Measurements from ENCODE around the gene SUOX.
A peak's percentile ranks its signal among the peaks of the same experiment; 100 is the strongest.
"Not testable (repeated sequence)": the region's sequence is repeated elsewhere in the genome, so short reads cannot be mapped to it uniquely, and the experiment has no call there.

Gene SUOX

DNA sequence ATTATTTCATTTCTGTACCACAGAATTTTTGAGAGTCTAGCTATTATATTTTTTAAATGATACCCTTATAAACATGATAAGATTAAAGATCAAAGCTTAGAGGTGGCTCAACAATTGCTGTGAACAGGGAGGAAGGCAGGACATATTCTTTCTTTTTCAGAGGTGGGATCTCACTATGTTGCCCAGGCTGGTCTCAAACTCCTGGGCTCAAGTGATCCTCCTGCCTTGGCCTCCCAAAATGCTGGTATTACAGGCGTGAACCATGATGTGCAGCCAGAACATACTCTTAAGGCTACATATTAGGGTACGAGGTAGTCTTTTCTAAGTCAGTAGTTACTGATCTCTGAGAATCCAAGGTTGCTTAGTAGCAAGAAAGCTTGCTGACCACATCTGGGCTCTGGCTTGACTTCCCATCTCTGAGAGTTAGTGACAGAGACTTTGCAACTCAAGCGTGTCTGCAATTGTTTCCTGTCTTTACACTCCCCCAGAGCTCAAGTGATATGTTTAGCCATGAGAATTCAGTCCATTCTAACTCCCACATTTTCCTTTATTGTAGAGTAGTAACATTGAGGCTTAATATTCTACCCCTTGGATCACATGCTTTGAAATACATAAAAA is 14.6 kb upstream of the SUOX start:
- H3K27ac ChIP-seq: no peak overlapping the region
- no peak for DNase-seq (ENCODE audit: low read depth, low spot score)

DNA sequence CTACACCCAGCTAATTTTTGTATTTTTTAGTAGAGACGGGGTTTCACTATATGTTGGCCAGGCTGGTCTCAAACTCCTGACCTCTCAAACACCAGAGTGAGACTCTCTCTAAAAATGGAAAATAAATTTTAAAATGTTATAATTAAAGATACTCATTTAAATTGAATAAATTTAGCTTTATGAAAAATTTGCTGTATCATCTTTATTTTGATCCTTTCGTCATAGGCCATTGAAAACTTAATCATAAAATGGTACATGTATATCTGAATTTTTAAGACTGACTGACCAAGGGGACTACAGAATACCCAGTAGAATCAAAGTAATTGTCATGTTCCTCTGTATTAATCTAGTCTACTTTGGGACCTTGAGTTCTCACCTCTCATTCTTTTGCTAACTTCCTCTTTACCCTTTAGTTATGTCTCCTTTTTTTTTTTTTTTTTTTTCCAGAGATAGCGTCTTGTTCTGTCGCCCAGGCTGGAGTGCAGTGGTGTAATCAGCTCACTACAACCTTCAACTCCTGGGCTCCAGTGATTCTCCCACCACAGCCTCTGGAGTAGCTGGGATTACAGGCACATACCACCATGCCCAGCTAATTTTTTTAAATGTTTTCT is 13.7 kb upstream of the SUOX start:
- H3K27ac ChIP-seq: no peak overlapping the region
- DNase-seq (ENCODE audit: low read depth, low spot score): no peak

DNA sequence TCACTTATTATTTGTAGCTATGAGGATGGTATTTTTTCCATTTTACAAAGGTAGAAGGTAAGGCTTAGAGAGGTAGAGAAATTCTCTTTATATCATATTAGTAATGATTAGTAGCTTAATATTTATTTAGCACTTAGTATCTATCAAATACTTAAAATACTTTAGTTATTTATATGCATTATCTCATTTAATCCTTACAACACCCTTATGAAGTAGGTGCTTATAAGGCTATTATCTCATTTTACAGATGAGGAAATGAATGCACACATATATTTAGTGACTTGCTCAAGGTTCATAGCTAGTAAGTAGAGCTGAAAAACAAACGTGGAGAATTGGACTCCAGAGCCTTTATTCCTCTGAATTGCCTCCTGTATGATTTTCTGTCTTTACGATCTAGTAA is 12.2 kb upstream of the SUOX start:
- DNase-seq (ENCODE audit: low read depth, low spot score): no peak
- no peak overlapping the region for H3K27ac ChIP-seq

DNA sequence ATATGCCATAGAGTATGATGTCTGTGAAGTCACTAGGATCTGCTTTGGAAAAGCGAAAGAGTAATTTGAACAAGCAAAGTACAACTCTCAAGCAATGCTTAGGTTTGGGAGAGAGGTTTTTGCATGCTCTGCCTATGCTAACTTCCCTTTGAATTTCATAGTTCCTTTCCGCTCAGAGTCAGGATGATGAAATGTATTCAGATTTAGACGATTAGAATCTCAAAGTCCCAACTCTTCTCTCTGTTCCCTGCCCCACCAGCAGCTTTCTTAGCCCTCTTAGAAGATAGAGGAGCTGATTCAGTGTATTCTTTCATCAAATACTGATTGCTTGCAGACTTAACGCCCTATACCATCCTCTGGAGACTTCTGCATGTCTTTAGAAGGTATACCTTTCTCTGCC is 11.7 kb upstream of the SUOX start:
- H3K27ac ChIP-seq: no peak overlapping the region
- DNase-seq (ENCODE audit: low read depth, low spot score): no peak

DNA sequence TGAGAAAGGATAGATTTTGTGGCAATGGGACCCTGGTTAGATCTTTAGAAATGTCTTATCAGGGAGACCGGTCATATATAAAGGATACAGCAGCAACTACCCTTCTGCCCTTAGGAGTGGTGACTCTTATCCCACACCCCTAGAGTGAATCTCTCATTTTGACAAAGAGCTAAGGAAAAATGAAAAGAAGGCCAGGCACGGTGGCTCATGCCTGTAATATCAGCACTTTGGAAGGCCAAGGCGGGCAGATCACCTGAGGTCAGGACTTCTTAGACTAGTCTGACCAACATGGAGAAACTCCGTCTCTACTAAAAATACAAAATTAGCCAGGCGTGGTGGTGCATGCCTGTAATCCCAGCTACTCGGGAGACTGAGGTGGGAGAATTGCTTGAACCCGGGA is 11.1 kb upstream of the SUOX start:
- H3K27ac ChIP-seq; DNase-seq (ENCODE audit: low read depth, low spot score): not testable (repeated sequence)

DNA sequence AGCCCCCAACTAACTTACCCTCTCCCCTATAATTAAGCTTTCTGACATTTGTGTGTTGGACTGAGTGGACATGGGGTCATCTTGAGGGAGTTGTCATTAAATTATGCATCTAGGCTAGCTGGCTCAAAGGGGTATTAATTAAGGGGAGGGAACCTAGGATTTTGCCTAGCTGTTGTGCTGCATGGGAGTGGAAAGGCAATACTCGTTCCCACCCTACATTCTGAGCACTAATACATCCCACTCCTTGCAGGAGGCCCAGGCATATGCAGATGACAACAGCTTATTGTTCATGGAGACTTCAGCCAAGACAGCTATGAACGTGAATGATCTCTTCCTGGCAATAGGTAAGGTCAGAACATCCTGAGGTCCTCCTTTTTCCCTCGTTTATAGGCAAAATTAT is 6.0 kb upstream of the SUOX start:
- no peak for DNase-seq (ENCODE audit: low read depth, low spot score)
- H3K27ac ChIP-seq: no peak overlapping the region

DNA sequence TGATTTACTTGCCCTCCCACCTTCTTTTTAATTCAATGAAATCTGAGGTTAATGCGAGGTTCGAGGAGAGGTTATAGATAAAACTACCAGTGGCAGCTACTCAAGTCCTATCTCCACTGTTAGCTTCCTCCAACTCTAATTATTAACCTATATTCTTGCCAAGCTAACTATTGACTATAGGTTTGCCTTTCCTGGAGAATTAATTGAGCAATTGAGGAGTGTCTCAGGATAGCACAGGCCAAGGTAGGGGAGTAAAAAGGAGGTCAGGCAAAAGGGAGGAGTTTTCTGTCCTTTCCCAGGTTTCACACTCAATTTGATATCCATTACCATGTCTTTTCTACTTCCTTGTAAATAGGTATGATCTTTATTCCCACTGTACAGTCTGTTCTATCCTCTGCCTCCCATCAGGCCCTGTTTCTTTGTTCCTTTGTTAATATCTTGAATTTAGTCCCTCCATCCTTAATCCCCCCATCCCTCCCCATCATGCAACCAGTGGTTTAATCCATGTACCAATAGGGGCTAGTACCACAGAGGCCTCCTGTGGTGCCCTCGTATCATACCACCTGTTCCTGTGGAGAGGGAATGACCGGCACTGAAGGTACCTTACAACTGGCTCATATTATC is 3.7 kb upstream of the SUOX start:
- DNase-seq (ENCODE audit: low read depth, low spot score): no peak
- no peak overlapping the region for H3K27ac ChIP-seq

DNA sequence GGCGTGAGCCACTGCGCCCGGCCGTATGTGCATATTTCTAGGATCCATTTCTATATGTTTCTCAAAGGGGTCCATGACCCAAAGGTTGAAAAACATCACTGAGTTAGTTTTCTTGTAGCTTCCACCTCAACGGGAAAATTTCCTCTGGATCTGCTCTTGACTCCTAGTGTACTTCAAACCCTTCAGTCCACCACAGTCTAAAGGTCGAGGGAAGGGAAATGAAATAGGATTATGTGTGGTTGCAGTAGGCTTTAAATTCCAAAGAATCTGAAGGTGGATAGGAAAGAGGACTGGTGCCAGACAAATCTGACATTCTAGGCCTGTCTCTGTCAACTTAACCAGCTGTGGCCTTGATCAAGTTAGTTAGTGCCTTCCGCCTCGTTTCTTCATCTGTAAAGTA is 1.7 kb upstream of the SUOX start:
- no peak overlapping the region for H3K27ac ChIP-seq
- no peak for DNase-seq (ENCODE audit: low read depth, low spot score)

DNA sequence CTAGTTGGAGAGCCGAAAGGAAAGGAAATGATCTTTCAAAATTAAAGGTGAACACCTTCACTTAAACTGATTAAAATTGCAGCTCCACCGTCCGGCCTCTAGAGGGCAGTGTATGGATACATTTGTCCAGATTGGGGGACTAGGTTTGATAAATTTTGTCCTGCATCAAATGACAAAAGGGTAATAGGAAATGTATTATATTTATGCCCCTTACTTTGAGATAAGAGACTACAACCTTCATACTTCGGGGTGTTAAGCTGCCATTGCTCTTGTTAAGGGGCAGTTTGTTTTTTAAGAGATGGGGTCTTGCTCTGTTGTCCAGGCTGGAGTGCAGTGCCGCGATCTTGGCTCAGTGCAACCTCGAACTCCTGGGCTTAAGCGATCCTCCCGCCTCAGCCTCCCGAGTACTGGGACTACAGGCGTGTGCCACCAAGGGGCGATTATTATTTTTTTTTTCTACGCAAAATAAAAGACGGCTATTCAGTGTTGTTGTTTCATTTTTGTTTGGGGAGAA is 818 bp upstream of the SUOX start:
- H3K27ac ChIP-seq: peak overlapping the region; percentile 39
- DNase-seq (ENCODE audit: low read depth, low spot score): no peak

DNA sequence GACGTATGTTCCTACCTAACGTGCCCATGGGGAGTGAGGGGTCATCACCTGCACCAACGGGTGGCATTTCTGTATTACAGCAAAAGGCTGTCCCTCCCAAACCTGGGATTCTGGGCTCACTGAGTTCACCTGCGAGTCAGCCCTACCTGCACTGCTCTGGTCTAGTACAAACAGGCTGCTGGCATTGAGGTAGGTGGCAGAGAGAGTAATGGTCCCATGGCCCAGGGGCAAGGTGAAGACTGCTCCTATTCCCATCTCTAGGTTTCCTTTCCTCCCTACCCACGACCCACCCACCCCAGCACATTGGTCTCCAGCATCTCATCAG is 421 bp downstream of the SUOX start:
- H3K27ac ChIP-seq: peak overlapping the region; percentile 39
- no peak for DNase-seq (ENCODE audit: low read depth, low spot score)

DNA sequence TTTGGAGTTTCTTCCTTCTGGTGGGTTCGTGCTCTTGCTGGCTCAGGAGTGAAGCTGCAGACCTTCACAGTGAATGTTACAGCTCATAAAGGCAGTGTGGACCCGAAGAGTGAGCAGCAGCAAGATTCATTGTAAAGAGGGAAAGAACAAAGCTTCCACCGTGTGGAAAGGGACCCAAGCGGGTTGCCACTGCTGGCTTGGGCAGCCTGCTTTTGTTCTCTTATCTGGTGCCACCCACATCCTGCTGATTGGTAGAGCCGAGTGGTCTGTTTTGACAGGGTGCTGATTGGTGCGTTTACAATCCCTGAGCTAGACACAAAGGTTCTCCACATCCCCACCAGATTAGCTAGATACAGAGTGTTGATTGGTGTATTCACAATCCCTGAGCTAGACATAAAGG is 2.4 kb downstream of the SUOX start:
- not testable (repeated sequence) for DNase-seq (ENCODE audit: low read depth, low spot score); H3K27ac ChIP-seq

DNA sequence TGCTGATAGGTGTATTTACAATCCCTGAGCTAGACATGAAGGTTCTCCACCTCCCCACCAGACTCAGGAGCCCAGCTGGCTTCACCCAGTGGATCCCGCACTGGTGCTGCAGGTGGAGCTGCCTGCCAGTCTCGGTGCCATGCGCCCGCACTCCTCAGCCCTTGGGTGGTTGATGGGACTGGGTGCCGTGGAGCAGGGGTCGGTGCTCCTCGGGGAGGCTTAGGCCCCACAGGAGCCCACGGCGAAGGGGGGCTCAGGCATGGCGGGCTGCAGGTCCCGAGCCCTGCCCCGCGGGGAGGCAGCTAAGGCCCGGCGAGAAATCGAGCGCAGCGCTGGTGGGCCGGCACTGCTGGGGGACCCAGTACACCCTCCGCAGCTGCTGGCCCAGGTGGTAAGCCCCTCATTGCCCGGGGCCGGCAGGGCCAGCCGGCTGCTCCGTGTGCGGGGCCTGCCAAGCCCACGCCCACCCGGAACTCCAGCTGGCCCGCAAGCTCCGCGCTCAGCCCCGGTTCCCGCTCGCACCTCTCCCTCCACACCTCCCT is 3.0 kb downstream of the SUOX start:
- not testable (repeated sequence) for DNase-seq (ENCODE audit: low read depth, low spot score); H3K27ac ChIP-seq

DNA sequence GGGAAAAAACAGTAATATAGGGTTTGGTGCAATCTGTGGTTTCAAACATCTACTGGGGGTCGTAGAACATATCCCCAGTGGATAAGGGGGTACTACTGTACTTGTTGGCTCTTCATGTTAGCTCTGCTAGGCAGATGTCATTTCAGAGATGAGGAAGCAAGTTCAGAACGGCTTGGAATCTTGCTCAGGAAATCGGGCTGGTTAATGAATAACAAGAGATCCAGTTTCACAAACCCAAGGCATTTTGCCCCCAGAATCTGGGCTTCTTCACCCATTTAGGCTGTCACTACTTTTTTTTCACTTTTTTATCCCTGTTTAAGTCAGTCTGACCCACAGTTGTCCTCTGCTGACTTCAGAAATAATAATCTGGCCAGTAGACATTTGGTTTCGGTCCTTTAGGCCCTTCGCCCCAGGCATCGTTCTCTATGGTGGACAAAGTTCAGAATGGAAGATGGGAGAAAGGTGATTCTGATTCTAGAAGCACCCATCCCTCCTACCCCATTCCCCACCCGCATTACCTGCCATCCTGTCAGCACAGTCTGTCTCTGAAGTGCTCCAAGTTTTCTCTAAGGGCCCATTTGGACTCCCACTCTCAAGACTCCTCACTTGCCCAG is 4.5 kb downstream of the SUOX start:
- H3K27ac ChIP-seq: no peak overlapping the region
- no peak for DNase-seq (ENCODE audit: low read depth, low spot score)

DNA sequence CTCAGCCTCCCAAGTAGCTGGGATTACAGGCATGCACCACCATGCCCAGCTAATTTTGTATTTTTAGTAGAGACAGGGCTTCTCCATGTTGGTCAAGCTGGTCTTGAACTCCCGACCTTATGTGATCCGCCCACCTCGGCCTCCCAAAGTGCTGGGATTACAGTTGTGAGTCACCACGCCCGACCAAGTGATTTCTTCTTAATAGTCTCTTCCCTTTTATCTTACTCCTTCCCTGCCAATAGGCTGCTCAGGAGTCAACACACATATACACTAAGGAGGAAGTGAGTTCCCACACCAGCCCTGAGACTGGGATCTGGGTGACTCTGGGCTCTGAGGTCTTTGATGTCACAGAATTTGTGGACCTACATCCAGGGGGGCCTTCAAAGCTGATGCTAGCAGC is 6.3 kb downstream of the SUOX start:
- H3K27ac ChIP-seq; DNase-seq (ENCODE audit: low read depth, low spot score): not testable (repeated sequence)

DNA sequence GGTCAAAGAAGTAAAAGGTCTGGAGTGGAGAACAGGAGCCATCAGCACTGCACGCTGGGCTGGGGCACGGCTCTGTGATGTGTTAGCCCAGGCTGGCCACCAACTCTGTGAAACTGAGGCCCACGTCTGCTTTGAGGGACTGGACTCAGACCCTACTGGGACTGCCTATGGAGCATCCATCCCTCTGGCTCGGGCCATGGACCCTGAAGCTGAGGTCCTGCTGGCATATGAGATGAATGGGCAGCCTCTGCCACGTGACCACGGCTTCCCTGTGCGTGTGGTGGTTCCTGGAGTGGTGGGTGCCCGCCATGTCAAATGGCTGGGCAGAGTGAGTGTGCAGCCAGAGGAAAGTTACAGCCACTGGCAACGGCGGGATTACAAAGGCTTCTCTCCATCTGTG is 7.1 kb downstream of the SUOX start:
- no peak overlapping the region for H3K27ac ChIP-seq
- DNase-seq (ENCODE audit: low read depth, low spot score): no peak

DNA sequence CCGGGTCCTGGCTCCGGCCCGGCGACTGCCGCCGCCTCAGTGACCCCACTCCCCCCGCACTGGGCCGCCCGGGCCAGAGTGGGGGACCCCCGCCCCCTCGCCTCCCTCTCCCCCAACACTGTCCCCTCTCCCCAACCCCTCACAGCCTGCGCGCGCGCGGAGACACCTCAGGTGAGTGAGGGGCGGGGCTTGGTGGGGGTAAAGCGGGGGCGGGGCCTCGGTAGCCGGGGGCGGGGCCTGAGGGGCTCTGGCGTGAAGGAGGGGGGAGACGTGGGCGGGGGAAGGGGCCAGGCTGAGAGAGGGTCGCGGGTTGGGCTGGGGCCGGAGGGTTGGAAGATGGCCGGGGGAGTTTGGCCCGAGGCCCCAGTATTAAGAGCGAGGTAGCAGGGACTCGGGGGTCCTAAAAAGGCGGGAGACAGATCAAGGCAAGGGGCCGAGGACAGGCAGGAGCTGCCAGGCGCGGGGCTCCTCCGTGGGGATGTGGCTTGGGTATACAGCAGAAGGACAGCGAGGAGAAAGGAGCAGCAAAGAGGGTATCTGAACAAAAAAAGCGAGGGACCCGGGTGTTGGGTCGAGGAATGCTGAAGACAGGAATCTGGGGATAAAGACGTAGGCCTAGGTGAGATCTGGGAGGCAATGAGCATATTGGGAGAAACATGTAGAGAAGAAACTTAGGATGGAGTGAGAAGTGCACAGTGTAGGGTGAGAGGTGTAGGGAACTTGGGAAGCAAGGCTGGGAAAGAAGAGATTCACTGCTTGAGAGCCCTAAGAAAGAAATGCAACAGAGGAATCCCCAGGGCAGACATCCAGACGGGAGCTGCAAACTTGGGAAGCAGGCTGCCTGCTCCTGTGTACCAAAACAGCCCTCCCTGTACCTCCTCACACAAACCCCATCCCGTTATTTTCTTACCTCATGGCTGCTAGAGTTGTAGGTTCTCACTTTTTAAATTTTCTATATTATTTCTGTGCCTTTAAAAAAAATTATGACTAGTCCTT is 10.8 kb downstream of the SUOX start:
- no peak for DNase-seq (ENCODE audit: low read depth, low spot score)
- peak overlapping the region; percentile 63 for H3K27ac ChIP-seq

DNA sequence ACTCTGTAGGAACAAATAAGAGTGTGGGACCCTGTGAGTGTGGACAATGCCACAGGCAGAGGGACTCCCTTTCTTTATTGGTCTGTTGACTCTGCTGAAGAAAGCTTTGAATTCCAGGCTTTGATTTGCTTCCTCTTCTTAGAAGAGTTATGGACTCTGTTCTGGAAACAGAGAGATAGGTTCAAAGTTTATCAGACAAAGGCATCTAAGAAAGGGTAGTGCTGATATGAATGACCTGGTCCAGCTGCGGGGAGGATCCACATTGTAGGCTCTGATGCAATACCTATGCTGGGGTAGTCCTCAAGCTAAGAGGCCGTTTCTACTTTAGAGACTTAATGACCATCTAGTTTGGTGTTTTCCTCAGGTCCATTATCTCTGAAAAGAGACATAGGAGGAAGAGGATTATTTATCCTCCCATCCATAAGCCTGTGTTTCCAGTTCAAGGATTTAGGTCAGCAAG is 13.1 kb downstream of the SUOX start:
- H3K27ac ChIP-seq: no peak overlapping the region
- DNase-seq (ENCODE audit: low read depth, low spot score): no peak

DNA sequence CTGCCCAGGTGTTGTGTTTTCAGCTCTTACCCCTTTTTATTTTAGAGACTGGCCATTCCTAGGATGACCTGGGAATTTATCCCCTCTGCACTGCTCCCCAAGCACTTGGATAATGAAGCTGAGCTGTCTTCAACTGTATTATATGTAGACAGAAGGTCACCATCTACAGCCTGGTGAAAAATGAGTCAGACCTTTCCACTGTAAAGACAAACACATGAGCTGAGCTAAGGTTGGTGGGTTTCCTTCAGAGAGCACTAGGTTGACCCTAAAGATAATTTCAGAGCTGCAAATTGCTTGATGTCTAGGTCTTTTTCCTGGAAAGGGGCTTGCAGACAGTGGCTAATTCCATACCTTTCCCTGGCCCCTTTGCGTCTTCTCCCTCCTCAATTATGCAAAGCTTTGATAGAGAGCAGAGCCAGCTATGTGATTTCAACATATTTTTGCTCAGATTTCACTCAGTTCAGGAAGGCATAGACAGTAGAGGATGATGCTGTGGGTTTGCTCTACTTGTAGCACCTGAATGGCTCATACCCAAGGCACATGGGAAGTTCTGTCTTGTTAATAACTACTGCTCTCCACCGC is 14.5 kb downstream of the SUOX start:
- no peak for DNase-seq (ENCODE audit: low read depth, low spot score)
- H3K27ac ChIP-seq: no peak overlapping the region

DNA sequence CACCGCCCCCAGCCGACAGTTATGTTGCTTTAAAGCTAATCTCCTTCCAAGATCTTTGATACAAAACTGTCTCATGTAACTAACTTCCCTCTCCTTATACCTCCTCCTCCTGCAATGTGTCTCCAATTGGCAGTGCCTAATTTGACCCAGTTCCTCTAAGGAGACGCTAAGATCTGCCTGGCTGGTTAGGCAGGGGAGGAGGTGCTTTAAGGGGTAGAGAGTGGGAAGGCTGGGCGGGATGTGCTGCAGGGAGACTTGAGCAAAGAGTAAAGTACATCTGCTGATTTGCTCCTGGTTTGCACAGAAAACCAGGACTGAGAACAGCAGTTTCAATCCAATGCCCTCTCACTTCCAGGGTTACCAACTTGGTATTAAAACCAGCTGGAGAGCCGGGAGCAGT is 16.4 kb downstream of the SUOX start:
- DNase-seq (ENCODE audit: low read depth, low spot score): no peak
- H3K27ac ChIP-seq: no peak overlapping the region

DNA sequence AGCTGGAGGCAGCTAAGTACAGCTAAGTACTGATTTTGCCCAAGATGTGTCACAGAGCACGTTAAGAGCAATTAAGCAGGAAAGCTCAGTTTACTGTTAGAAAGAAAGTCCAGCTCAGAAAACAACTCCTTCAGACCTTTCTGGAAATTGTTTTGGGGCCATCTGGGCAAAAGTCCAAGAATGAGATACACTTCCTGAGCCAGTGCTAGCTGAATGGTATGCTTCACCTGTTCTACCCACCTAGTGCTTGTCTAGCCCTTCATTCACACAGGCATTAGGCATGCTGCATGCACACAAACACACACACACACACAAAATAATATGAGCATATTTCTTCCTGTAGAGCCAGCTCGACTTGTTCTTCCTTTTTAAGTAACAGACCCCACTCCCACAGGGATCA is 17.1 kb downstream of the SUOX start:
- no peak for DNase-seq (ENCODE audit: low read depth, low spot score)
- no peak overlapping the region for H3K27ac ChIP-seq
